Measurements from ENCODE around the gene CYP27C1. TPM values are rescaled to one million over a fixed set of nuclear protein-coding genes. Genes with fewer than 3 reads are reported as not detected.
"Not testable (repeated sequence)": the region's sequence is repeated elsewhere in the genome, so short reads cannot be mapped to it uniquely, and the experiment has no call there.

Gene CYP27C1
- polyA plus RNA-seq, 1 donor from 2014 or later = 0.84 TPM

- no peak for TF ChIP-seq SMC3 (conservative IDR thresholded peaks at IDR 0.05; ENCODE audit: poor library complexity)
- TF ChIP-seq TAF1 (IDR thresholded peaks at IDR 0.05; ENCODE audit: low read depth) = no peak
- TF ChIP-seq REST (IDR thresholded peaks at IDR 0.05; ENCODE audit: borderline replicate concordance) = no peak
- TF ChIP-seq, protein P1, sequence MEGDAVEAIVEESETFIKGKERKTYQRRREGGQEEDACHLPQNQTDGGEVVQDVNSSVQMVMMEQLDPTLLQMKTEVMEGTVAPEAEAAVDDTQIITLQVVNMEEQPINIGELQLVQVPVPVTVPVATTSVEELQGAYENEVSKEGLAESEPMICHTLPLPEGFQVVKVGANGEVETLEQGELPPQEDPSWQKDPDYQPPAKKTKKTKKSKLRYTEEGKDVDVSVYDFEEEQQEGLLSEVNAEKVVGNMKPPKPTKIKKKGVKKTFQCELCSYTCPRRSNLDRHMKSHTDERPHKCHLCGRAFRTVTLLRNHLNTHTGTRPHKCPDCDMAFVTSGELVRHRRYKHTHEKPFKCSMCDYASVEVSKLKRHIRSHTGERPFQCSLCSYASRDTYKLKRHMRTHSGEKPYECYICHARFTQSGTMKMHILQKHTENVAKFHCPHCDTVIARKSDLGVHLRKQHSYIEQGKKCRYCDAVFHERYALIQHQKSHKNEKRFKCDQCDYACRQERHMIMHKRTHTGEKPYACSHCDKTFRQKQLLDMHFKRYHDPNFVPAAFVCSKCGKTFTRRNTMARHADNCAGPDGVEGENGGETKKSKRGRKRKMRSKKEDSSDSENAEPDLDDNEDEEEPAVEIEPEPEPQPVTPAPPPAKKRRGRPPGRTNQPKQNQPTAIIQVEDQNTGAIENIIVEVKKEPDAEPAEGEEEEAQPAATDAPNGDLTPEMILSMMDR (IDR thresholded peaks at IDR 0.05; ENCODE audit: poor library complexity, severe bottlenecking) = no peak
- no peak for TF ChIP-seq RAD21 (conservative IDR thresholded peaks at IDR 0.05)
- TF ChIP-seq MXI1 (conservative IDR thresholded peaks at IDR 0.05; ENCODE audit: poor library complexity, severe bottlenecking) = no peak
- TF ChIP-seq EP300 (conservative IDR thresholded peaks at IDR 0.05; ENCODE audit: poor library complexity, severe bottlenecking) = no peak
- no peak for TF ChIP-seq POLR2AphosphoS5 (IDR thresholded peaks at IDR 0.05)
- TF ChIP-seq EZH2 (IDR thresholded peaks at IDR 0.05; ENCODE audit: borderline replicate concordance, insufficient read depth, low read length, poor library complexity, severe bottlenecking) = no peak
- no peak overlapping the region for H3K4me3 ChIP-seq (ENCODE audit: low read length)
- H3K9me3 ChIP-seq (ENCODE audit: low read length) = no peaks in the 10 kb centered on the region
- H3K27ac ChIP-seq (ENCODE audit: low read length) = no peak overlapping the region
- no peaks in the 10 kb centered on the region for H3K36me3 ChIP-seq (ENCODE audit: insufficient read depth, low read length)
- H3F3A ChIP-seq (ENCODE audit: insufficient read depth, low read length, poor library complexity, severe bottlenecking) = peaks cover 2% of the 10 kb centered on the region
- no peak overlapping the region for H3K4me2 ChIP-seq (ENCODE audit: low read length)
- peaks cover 9% of the 10 kb centered on the region for H3K79me2 ChIP-seq (replicated peaks; ENCODE audit: insufficient read depth, low read length)
- H3K9me2 ChIP-seq (ENCODE audit: insufficient read depth, low read length) = no peaks in the 10 kb centered on the region
- H3K27me3 ChIP-seq (ENCODE audit: insufficient read depth, low read depth, low read length) = peaks cover 23% of the 10 kb centered on the region
- H2AFZ ChIP-seq (ENCODE audit: low read depth, low read length) = no peak overlapping the region
- no peak overlapping the region for H3K9ac ChIP-seq (ENCODE audit: low read length)
- H4K20me1 ChIP-seq (ENCODE audit: insufficient read depth) = no peaks in the 10 kb centered on the region
Observed at GRCh38 chr2:127216095-127216494, 4.0 kb downstream of the CYP27C1 start.

DNA sequence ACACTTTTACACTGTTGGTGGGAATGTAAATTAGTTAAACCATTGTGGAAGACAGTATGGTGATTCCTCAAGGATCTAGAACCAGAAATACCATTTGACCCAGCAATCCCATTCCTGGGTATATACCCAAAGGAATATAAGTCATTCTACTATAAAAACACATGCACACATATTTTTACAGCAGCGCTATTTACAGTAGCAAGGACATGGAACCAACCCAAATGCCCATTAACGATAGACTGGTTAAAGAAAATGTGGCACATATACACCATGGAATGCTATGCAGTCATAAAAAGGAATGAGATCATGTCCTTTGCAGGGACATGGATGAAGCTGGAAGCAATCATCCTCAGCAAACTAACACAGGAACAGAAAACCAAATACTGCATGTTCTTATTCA lies 5.9 kb downstream of the CYP27C1 start:
- not testable (repeated sequence) for H3K4me3 ChIP-seq (ENCODE audit: low read length); H3K9me3 ChIP-seq (ENCODE audit: low read length); H3K79me2 ChIP-seq (replicated peaks; ENCODE audit: insufficient read depth, low read length); H3F3A ChIP-seq (ENCODE audit: insufficient read depth, low read length, poor library complexity, severe bottlenecking); H3K9ac ChIP-seq (ENCODE audit: low read length); H3K9me2 ChIP-seq (ENCODE audit: insufficient read depth, low read length); H2AFZ ChIP-seq (ENCODE audit: low read depth, low read length); H3K36me3 ChIP-seq (ENCODE audit: insufficient read depth, low read length); H3K27ac ChIP-seq (ENCODE audit: low read length); H3K4me2 ChIP-seq (ENCODE audit: low read length); H4K20me1 ChIP-seq (ENCODE audit: insufficient read depth)
- H3K27me3 ChIP-seq (ENCODE audit: insufficient read depth, low read depth, low read length) = peaks cover 13% of the 10 kb centered on the region

GRCh38 chr2:127208313-127208712 lies 11.8 kb downstream of the CYP27C1 start:
- no peaks in the 10 kb centered on the region for H4K20me1 ChIP-seq (ENCODE audit: insufficient read depth)

More at GRCh38 chr2:127208313-127208712, 11.8 kb downstream of the CYP27C1 start:
- no peak for TF ChIP-seq MXI1 (conservative IDR thresholded peaks at IDR 0.05; ENCODE audit: poor library complexity, severe bottlenecking)
- TF ChIP-seq EP300 (conservative IDR thresholded peaks at IDR 0.05; ENCODE audit: poor library complexity, severe bottlenecking) = no peak
- TF ChIP-seq TAF1 (IDR thresholded peaks at IDR 0.05; ENCODE audit: low read depth) = no peak
- no peak overlapping the region for H2AFZ ChIP-seq (ENCODE audit: low read depth, low read length)
- no peaks in the 10 kb centered on the region for H3K9me3 ChIP-seq (ENCODE audit: low read length)
- H3K9me2 ChIP-seq (ENCODE audit: insufficient read depth, low read length) = no peaks in the 10 kb centered on the region
- H3F3A ChIP-seq (ENCODE audit: insufficient read depth, low read length, poor library complexity, severe bottlenecking) = no peaks in the 10 kb centered on the region
- H3K36me3 ChIP-seq (ENCODE audit: insufficient read depth, low read length) = no peaks in the 10 kb centered on the region
- H3K79me2 ChIP-seq (replicated peaks; ENCODE audit: insufficient read depth, low read length) = no peaks in the 10 kb centered on the region
- H3K27ac ChIP-seq (ENCODE audit: low read length) = no peak overlapping the region
- no peaks in the 10 kb centered on the region for H3K27me3 ChIP-seq (ENCODE audit: insufficient read depth, low read depth, low read length)
- no peak overlapping the region for H3K4me2 ChIP-seq (ENCODE audit: low read length)
- H3K4me3 ChIP-seq (ENCODE audit: low read length) = no peak overlapping the region
- no peak overlapping the region for H3K9ac ChIP-seq (ENCODE audit: low read length)

Measured in neural cell (in vitro differentiated cells).